Suprapubic skin (tissue), 4 donors: Measurements from ENCODE around the gene TSSC4. TPM values are rescaled to one million over a fixed set of nuclear protein-coding genes. Genes with fewer than 3 reads are reported as not detected.

Experiments used
- DNase-seq, 2 donors: peaks; one replicate each; pipeline ENCODE4 v3.0.0-alpha.2; 2019; ENCODE audit warnings: low spot score in 2 of 2
- H3K27ac ChIP-seq: fragments of 200-600 bp; sonication (generic); one replicate; pipeline ENCODE4 v1.5.1; 2019
- H3K27me3 ChIP-seq: fragments of 200-600 bp; sonication (generic); one replicate; pipeline ENCODE4 v1.5.1; 2019
- H3K36me3 ChIP-seq: fragments of 200-600 bp; sonication (generic); one replicate; pipeline ENCODE4 v1.5.1; 2019
- H3K4me1 ChIP-seq: fragments of 200-600 bp; sonication (generic); one replicate; pipeline ENCODE4 v1.5.1; 2019
- H3K4me3 ChIP-seq: fragments of 200-600 bp; sonication (generic); one replicate; pipeline ENCODE4 v1.5.1; 2019; ENCODE audit warnings: mild to moderate bottlenecking
- H3K9me3 ChIP-seq: fragments of 200-600 bp; sonication (generic); one replicate; pipeline ENCODE4 v1.5.1; 2019
- CTCF ChIP-seq, 2 donors: fragments of 200-600 bp in 1 of 2; fragments of 450-650 bp in 1 of 2; sonication (generic) in 1 of 2; IDR thresholded peaks; one replicate each; pipeline ENCODE4 v1.5.1; 2016 to 2019; ENCODE audit warnings: antibody characterized with exemption in 2 of 2, mild to moderate bottlenecking in 1 of 2, moderate library complexity in 1 of 2
- EP300 ChIP-seq: sonication (generic); formaldehyde crosslinking; IDR thresholded peaks from one replicate; pipeline ENCODE4 v1.6.1; 2017; ENCODE audit warnings: antibody characterized with exemption
- POLR2A ChIP-seq, 2 donors: fragments of 450-650 bp; IDR thresholded peaks; one replicate each; pipeline ENCODE4 v1.6.1; 2017; ENCODE audit warnings: antibody characterized with exemption in 2 of 2, mild to moderate bottlenecking in 2 of 2, moderate library complexity in 2 of 2
- POLR2AphosphoS5 ChIP-seq, 3 donors: sonication (generic); formaldehyde crosslinking; IDR thresholded peaks; one replicate each; pipeline ENCODE4 v1.6.1; 2017; ENCODE audit warnings: antibody characterized with exemption in 3 of 3
- WGBS: methylation state at CpG from one replicate; pipeline ENCODE4 v1.1.5; 2018; 5-methylcytosine and 5-hydroxymethylcytosine counted together
- total RNA-seq, 4 donors: library from RNA; depleted of rRNA; stranded (reverse); fragments of >200 nt; gene quantifications; one replicate each; pipeline ENCODE4 v1.1.0, GENCODE V29; 2016

Gene TSSC4
- total RNA-seq, 4 donors from 2014 or later = 25.7 to 60.9 (median 51.4) TPM

GRCh38 chr11:2411446-2412305 is 11.1 kb downstream of the TSSC4 start:
- H3K9me3 ChIP-seq = no peaks in the 10 kb centered on the region
- 87% methylated on average over 6 of the region's 30 CpGs for WGBS
- H3K27me3 ChIP-seq = peaks cover 6% of the 10 kb centered on the region
- DNase-seq = no peak
- H3K4me1 ChIP-seq = peaks cover 2% of the 10 kb centered on the region
- H3K27ac ChIP-seq = no peak overlapping the region
- H3K4me3 ChIP-seq = no peak overlapping the region
- no peaks in the 10 kb centered on the region for H3K36me3 ChIP-seq
- TF ChIP-seq EP300 (no peak), CTCF (IDR thresholded peaks at IDR 0.05) (no peak), POLR2A (IDR thresholded peaks at IDR 0.05) (no peak), POLR2AphosphoS5 (IDR thresholded peaks at IDR 0.05) (no peak)

- WGBS = 98% methylated on average over 5 of the region's 6 CpGs
- no peaks in the 10 kb centered on the region for H3K36me3 ChIP-seq
- TF ChIP-seq POLR2A (IDR thresholded peaks at IDR 0.05) (no peak), POLR2AphosphoS5 (IDR thresholded peaks at IDR 0.05) (no peak), CTCF (IDR thresholded peaks at IDR 0.05) (no peak), EP300 (no peak)
- DNase-seq = no peak
- peaks cover 6% of the 10 kb centered on the region for H3K27me3 ChIP-seq
- no peaks in the 10 kb centered on the region for H3K9me3 ChIP-seq
- H3K4me1 ChIP-seq = no peaks in the 10 kb centered on the region
- no peak overlapping the region for H3K27ac ChIP-seq
- no peak overlapping the region for H3K4me3 ChIP-seq
Measured at GRCh38 chr11:2412323-2412722, 11.8 kb downstream of the TSSC4 start.

GRCh38 chr11:2413742-2414579 is 13.4 kb downstream of the TSSC4 start:
- H3K4me1 ChIP-seq = no peaks in the 10 kb centered on the region
- no peak overlapping the region for H3K27ac ChIP-seq
- H3K9me3 ChIP-seq = no peaks in the 10 kb centered on the region
- no peak for DNase-seq
- TF ChIP-seq POLR2AphosphoS5 (IDR thresholded peaks at IDR 0.05) (no peak), POLR2A (IDR thresholded peaks at IDR 0.05) (no peak)
- peaks cover 6% of the 10 kb centered on the region for H3K27me3 ChIP-seq
- H3K36me3 ChIP-seq = no peaks in the 10 kb centered on the region
- H3K4me3 ChIP-seq = no peak overlapping the region
- WGBS = 90% methylated on average over 14 of the region's 43 CpGs

- Histone ChIP-seq H3K4me1 (peaks cover under 1% of the 10 kb centered on the region), H3K36me3 (no peaks in the 10 kb centered on the region), H3K27me3 (peaks cover 3% of the 10 kb centered on the region), H3K27ac (no peak overlapping the region), H3K9me3 (no peaks in the 10 kb centered on the region), H3K4me3 (no peak overlapping the region)
- no peak for DNase-seq
- 88% methylated on average over 26 of the region's 35 CpGs for WGBS
- no peak for TF ChIP-seq POLR2AphosphoS5 (IDR thresholded peaks at IDR 0.05)
- no peak for TF ChIP-seq CTCF (IDR thresholded peaks at IDR 0.05)
- no peak for TF ChIP-seq EP300
- TF ChIP-seq POLR2A (IDR thresholded peaks at IDR 0.05) = no peak
Measured at GRCh38 chr11:2414616-2415015, 14.1 kb downstream of the TSSC4 start.

- Histone ChIP-seq H3K4me3 (no peak overlapping the region), H3K4me1 (peaks cover 6% of the 10 kb centered on the region), H3K9me3 (no peaks in the 10 kb centered on the region), H3K36me3 (no peaks in the 10 kb centered on the region), H3K27ac (no peak overlapping the region), H3K27me3 (no peaks in the 10 kb centered on the region)
- TF ChIP-seq CTCF (IDR thresholded peaks at IDR 0.05) (no peak), POLR2A (IDR thresholded peaks at IDR 0.05) (no peak), POLR2AphosphoS5 (IDR thresholded peaks at IDR 0.05) (no peak), EP300 (no peak)
- 92% methylated on average over 21 of the region's 28 CpGs for WGBS
- DNase-seq = no peak
Measured at GRCh38 chr11:2415171-2415570, 14.6 kb downstream of the TSSC4 start.
